PC-3 (cell line): ENCODE results near the gene SPARC.

Experiments
- EZH2phosphoT487 ChIP-seq: fragments of 300-600 bp; sonication (generic); IDR thresholded peaks from 2 replicates; pipeline ENCODE4 v1.6.1; 2018; ENCODE audit warnings: mild to moderate bottlenecking, antibody characterized with exemption, low read length, borderline replicate concordance
- TF ChIP-seq, protein P1 (sequence below): fragments of 300-600 bp; sonication (generic); conservative IDR thresholded peaks from 2 replicates; pipeline ENCODE4 v1.5.1; 2017; ENCODE audit warnings: antibody characterized with exemption, low read depth, mild to moderate bottlenecking, low read length

DNA sequence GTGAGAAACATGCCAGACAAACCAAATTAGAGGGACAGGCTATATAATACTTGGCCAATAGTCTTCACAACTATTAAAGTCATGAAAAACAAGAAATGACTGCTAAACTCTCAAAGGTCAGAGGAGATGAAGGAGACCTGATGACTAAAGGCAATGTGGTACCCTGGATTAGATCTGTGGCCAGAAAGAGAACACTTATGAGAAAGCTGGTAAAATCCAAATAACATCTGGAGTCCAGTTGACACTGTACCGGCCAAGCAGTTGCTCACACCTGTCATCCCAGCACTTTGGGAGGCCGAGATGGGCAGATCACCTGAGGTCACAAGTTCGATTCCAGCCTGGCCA lies 47.3 kb upstream of the SPARC start:
- TF ChIP-seq, protein P1, sequence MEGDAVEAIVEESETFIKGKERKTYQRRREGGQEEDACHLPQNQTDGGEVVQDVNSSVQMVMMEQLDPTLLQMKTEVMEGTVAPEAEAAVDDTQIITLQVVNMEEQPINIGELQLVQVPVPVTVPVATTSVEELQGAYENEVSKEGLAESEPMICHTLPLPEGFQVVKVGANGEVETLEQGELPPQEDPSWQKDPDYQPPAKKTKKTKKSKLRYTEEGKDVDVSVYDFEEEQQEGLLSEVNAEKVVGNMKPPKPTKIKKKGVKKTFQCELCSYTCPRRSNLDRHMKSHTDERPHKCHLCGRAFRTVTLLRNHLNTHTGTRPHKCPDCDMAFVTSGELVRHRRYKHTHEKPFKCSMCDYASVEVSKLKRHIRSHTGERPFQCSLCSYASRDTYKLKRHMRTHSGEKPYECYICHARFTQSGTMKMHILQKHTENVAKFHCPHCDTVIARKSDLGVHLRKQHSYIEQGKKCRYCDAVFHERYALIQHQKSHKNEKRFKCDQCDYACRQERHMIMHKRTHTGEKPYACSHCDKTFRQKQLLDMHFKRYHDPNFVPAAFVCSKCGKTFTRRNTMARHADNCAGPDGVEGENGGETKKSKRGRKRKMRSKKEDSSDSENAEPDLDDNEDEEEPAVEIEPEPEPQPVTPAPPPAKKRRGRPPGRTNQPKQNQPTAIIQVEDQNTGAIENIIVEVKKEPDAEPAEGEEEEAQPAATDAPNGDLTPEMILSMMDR, result no peak
- no peak for TF ChIP-seq EZH2phosphoT487
